Measurements from ENCODE around the gene OBP2B.

Gene OBP2B

DNA sequence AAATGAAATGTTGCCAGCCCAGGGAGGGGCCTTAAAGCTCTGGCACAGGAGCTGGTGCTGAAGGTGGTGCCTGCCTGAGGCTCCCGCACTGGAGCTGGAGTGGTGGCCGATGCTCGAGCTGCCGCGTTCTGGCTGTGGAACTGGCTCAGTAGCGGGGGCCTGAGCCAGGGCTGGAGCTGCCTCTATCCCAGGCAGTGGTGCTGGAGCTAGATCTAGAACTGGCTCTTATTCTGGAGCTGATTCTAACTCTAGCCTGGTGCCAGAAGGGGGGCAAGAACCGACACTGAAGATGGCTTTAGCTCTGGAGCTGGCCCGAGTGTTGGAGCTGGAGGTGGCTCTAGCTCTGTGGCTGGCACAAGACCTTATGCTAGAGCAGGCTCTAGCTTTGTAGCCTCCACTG, 19.2 kb downstream of the OBP2B start:
- no peak overlapping the region for H3K4me3 ChIP-seq (ENCODE audit: low read depth, low read length)
- TF ChIP-seq, protein P1, sequence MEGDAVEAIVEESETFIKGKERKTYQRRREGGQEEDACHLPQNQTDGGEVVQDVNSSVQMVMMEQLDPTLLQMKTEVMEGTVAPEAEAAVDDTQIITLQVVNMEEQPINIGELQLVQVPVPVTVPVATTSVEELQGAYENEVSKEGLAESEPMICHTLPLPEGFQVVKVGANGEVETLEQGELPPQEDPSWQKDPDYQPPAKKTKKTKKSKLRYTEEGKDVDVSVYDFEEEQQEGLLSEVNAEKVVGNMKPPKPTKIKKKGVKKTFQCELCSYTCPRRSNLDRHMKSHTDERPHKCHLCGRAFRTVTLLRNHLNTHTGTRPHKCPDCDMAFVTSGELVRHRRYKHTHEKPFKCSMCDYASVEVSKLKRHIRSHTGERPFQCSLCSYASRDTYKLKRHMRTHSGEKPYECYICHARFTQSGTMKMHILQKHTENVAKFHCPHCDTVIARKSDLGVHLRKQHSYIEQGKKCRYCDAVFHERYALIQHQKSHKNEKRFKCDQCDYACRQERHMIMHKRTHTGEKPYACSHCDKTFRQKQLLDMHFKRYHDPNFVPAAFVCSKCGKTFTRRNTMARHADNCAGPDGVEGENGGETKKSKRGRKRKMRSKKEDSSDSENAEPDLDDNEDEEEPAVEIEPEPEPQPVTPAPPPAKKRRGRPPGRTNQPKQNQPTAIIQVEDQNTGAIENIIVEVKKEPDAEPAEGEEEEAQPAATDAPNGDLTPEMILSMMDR (IDR thresholded peaks at IDR 0.05; ENCODE audit: low read depth, low read length), result no peak

DNA sequence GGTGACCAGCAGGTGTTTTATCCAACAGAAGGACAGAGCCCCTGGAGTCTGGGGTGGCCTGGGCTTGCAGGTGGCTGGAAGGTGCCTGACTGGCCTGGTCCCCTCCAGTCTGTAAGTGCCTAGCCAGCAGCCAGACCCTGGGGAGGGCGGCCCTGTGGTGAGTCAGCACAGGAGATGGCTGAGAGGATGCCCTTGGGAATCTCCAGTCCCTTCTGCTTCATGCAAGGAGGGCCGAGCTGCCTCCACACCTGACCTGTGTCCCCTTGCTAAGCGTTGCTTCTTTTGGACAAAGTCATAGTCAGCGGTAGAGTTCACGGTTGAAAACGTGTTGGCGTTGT, 20.2 kb downstream of the OBP2B start:
- TF ChIP-seq, protein P1 (IDR thresholded peaks at IDR 0.05; ENCODE audit: low read depth, low read length), result no peak
- H3K4me3 ChIP-seq (ENCODE audit: low read depth, low read length), result no peak overlapping the region

DNA sequence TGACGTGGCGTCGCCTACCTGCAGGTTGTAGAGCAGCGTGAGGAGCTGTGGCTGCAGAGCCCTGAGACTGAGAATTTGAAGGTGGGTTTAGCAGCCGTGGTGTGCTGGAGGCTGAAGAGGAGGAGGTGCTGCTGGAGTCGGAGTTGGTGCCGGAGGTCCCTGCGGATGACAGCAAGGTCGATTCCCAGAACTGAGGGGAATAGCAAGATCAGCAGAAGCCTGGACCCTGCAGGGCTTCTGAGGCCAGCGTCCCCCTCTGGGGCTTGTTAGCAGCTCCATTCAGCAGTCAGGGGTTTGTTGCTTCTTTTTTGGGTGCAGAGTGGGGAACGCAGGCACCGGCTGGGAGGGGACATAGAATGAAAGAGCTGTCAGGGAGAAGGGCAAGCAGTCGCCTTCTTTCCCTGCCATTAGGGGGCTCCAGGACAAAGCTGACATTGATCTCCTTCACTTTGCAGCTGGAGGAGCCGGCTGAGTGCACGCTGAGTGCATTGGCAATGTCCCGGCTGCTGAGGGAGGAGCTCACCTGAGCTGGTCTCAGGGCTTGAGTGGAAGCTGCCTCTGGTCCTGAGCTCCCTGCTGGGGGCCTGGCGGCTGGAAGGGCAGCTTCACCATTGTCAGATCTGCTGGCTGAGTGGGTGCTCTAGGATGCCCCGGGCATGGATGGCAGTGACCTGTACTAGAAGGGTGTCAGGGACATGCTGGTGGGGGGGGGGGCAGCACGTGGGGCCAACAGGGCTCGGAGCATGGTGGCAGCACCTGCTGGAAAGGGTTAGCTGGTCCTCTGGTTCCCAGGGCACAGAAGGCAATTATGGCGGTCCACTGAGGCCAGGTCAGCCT, 20.8 kb downstream of the OBP2B start:
- TF ChIP-seq, protein P1 (IDR thresholded peaks at IDR 0.05; ENCODE audit: low read depth, low read length), result 0 out of 2 replicates have a peak, but pooled peaks have one; percentile 5
- no peak overlapping the region for H3K4me3 ChIP-seq (ENCODE audit: low read depth, low read length)

DNA sequence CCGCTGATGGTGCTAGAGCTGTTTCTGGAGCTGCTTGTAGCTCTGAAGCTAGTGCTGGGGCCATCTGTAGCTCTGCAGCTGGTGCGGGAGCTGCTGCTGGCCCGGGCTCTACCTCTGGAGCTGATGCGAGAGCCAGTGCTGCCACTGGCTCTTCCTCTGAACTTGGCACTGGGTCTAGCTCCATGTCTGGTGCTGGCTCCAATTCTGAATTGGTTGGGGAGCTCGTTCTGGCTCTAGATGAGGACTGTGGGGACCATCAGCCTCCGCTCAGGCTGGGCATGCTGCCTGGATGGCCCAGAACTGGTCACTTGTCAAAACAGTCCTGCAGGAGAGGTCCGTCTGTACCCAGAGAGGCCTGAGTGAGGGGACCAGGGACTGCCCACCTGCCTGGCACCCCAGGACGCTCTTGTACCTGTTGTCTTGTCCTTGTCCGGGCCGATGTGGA, 21.5 kb downstream of the OBP2B start:
- TF ChIP-seq, protein P1 (IDR thresholded peaks at IDR 0.05; ENCODE audit: low read depth, low read length), result no peak
- H3K4me3 ChIP-seq (ENCODE audit: low read depth, low read length), result no peak overlapping the region

DNA sequence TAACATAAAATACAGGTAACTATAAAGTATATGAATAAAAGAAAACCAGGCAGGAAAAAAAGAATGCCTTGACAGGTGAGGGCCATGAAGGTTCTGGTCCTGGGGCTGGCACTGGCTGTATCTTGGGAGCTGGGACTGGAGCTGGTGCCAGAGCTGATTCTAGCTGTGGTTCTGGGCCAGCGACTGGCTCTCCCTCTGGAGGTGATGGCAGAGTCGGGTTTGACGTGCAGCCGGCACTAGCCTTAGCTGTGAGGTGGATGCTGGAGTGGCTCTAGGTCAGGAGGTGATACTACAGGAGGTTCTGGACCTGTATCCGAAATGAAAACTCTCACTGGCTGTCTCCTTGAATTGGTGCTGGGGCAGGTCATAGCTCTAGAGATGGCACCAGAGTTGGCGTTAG, 22.3 kb downstream of the OBP2B start:
- H3K4me3 ChIP-seq (ENCODE audit: low read depth, low read length), result no peak overlapping the region
- TF ChIP-seq, protein P1 (IDR thresholded peaks at IDR 0.05; ENCODE audit: low read depth, low read length), result no peak

DNA sequence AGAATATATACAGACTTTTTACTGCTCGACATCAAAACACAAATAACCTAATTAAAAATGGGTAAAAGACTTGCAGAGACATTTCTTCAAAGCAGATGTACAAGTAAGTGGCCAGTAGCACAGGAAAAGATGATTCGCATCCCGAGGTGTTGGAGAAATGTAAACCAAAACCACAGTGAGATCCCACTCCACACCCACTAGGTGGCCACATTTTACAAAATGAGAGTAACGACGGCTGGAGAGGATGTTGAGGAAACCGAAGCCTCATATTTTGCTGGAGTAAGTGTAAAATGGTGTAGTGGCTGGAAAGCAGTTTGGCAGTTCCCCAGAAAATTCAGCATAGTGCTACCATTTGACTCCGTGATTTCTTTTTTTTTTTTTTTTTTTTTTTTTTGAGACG, 24.1 kb downstream of the OBP2B start:
- TF ChIP-seq, protein P1 (IDR thresholded peaks at IDR 0.05; ENCODE audit: low read depth, low read length), result peak; percentile 20; the same call in 1 of the 2 replicates
- H3K4me3 ChIP-seq (ENCODE audit: low read depth, low read length), result no peak overlapping the region

DNA sequence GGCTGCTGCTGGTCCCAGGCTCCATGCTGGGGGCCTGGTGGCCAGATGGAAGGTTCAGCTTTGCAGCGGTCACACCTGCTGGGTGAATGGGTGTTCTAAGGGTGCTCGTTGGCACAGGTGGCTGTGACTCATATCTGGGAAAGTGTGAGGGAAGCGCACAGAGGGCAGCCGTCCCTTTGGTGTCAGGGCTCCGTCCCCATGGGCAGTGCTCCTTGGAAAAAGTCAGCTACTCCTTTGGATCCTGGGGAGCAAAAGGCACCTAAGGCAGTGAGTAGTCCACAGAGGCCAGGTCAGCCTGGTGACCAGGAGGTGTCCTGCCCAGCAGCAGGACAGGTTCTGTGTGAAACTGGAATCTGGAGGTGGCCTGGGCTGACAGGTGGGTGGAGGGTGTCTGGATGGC, 26.9 kb downstream of the OBP2B start:
- TF ChIP-seq, protein P1 (IDR thresholded peaks at IDR 0.05; ENCODE audit: low read depth, low read length), result no peak
- H3K4me3 ChIP-seq (ENCODE audit: low read depth, low read length), result no peak overlapping the region

Measured in WI38 (cell line).